ENCODE data around the gene ADAMTS17. TPM values are rescaled to one million over a fixed set of nuclear protein-coding genes. Genes with fewer than 3 reads are reported as not detected.

The ADAMTS17 gene
- total RNA-seq, 1 experiment from 2014 or later: 1.8 TPM

GRCh38 chr15:100215031-100215842 is 126.5 kb downstream of the ADAMTS17 start:
- DNase-seq (ENCODE audit: low spot score) (no peak), ATAC-seq (no peak)

GRCh38 chr15:100211855-100212850 is 129.6 kb downstream of the ADAMTS17 start:
- no peak for TF ChIP-seq NR1H2 (CRISPR knock-in tag; IDR thresholded peaks at IDR 0.05)
- ChIA-PET POLR2A (no interaction called here), CTCF (interaction anchor here (1.3 kb wide), 1 partner anchor 9 kb away, joined by 3 read pairs; no protein-coding TSS in a partner anchor)
- ATAC-seq (peak; percentile 68; the same call in 1 of the 2 replicates), DNase-seq (ENCODE audit: low spot score) (no peak)
- H3K9me3 Mint-ChIP-seq: no peaks in the 10 kb centered on the region
- no peaks in the 10 kb centered on the region; the same call in 1 of the 2 replicates for H3K27me3 Mint-ChIP-seq (ENCODE audit: low read depth)
- peaks cover 15% of the 10 kb centered on the region for H3K4me1 Mint-ChIP-seq
- no peak overlapping the region for H3K4me3 Mint-ChIP-seq
- H3K27ac Mint-ChIP-seq: no peak overlapping the region
- H3K36me3 Mint-ChIP-seq: no peaks in the 10 kb centered on the region

More at GRCh38 chr15:100215031-100215842, 126.5 kb downstream of the ADAMTS17 start:
- Mint-ChIP-seq H3K4me3 (no peak overlapping the region), H3K27me3 (ENCODE audit: low read depth) (no peaks in the 10 kb centered on the region), H3K27ac (no peak overlapping the region), H3K4me1 (peaks cover 15% of the 10 kb centered on the region), H3K9me3 (no peaks in the 10 kb centered on the region), H3K36me3 (no peaks in the 10 kb centered on the region)
- CTCF ChIA-PET: interaction anchor here (1.1 kb wide), 1 partner anchor 124 kb away, joined by 4 read pairs; no protein-coding TSS in a partner anchor
- no peak for TF ChIP-seq TP53 (CRISPR knock-in tag; IDR thresholded peaks at IDR 0.05)
- TF ChIP-seq, protein P1, sequence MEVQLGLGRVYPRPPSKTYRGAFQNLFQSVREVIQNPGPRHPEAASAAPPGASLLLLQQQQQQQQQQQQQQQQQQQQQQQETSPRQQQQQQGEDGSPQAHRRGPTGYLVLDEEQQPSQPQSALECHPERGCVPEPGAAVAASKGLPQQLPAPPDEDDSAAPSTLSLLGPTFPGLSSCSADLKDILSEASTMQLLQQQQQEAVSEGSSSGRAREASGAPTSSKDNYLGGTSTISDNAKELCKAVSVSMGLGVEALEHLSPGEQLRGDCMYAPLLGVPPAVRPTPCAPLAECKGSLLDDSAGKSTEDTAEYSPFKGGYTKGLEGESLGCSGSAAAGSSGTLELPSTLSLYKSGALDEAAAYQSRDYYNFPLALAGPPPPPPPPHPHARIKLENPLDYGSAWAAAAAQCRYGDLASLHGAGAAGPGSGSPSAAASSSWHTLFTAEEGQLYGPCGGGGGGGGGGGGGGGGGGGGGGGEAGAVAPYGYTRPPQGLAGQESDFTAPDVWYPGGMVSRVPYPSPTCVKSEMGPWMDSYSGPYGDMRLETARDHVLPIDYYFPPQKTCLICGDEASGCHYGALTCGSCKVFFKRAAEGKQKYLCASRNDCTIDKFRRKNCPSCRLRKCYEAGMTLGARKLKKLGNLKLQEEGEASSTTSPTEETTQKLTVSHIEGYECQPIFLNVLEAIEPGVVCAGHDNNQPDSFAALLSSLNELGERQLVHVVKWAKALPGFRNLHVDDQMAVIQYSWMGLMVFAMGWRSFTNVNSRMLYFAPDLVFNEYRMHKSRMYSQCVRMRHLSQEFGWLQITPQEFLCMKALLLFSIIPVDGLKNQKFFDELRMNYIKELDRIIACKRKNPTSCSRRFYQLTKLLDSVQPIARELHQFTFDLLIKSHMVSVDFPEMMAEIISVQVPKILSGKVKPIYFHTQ (CRISPR knock-in tag; IDR thresholded peaks at IDR 0.05): no peak
- no peak for TF ChIP-seq ZNF219 (CRISPR knock-in tag; IDR thresholded peaks at IDR 0.05; ENCODE audit: borderline replicate concordance)
- no peak for TF ChIP-seq NR3C1 (CRISPR knock-in tag; conservative IDR thresholded peaks at IDR 0.05; ENCODE audit: low read depth)
- TF ChIP-seq SMAD3 (CRISPR knock-in tag; IDR thresholded peaks at IDR 0.05; ENCODE audit: borderline replicate concordance): no peak
- TF ChIP-seq CREM (CRISPR knock-in tag; IDR thresholded peaks at IDR 0.05): no peak
- TF ChIP-seq ZNF263 (CRISPR knock-in tag; IDR thresholded peaks at IDR 0.05; ENCODE audit: low read depth): no peak
- POLR2A ChIA-PET: no interaction called here

DNA sequence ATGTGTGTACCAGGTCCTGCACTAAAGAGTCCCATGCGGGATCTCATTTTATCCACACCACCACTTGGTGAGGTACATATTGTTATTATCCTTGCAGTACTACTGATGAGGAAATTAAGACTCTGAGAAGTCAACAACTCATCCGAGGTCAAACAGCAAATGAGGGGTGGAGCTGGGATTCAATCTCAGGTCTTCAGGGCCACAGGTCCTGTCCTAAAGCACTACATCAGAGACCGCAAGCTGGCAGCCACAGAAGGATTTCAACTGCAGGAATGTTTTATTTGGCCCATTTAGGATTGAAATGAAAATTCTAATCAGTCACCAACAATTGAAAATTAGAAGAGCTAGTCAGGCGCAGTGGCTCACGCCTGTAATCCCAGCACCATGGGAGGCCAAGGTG is 131.4 kb downstream of the ADAMTS17 start:
- DNase-seq (ENCODE audit: low spot score) (no peak), ATAC-seq (no peak)
- Mint-ChIP-seq H3K27me3 (ENCODE audit: low read depth) (no peaks in the 10 kb centered on the region; the same call in 1 of the 2 replicates), H3K4me3 (no peak overlapping the region), H3K27ac (no peak overlapping the region), H3K36me3 (no peaks in the 10 kb centered on the region), H3K9me3 (no peaks in the 10 kb centered on the region), H3K4me1 (peaks cover 25% of the 10 kb centered on the region)
- CTCF ChIA-PET: interaction anchor here (1.1 to 1.7 kb wide), 2 partner anchors 129 to 229 kb away, joined by 3 to 7 read pairs; no protein-coding TSS in a partner anchor
- POLR2A ChIA-PET: interaction anchor here (0.6 kb wide), 1 partner anchor 112 kb away, joined by 3 read pairs; no protein-coding TSS in a partner anchor
- no peak for TF ChIP-seq KAT7 (CRISPR knock-in tag; IDR thresholded peaks at IDR 0.05; ENCODE audit: borderline replicate concordance)
- TF ChIP-seq, protein P1 (CRISPR knock-in tag; IDR thresholded peaks at IDR 0.05): no peak
- TF ChIP-seq ZMAT4 (CRISPR knock-in tag; IDR thresholded peaks at IDR 0.05): no peak
- TF ChIP-seq, protein P2, sequence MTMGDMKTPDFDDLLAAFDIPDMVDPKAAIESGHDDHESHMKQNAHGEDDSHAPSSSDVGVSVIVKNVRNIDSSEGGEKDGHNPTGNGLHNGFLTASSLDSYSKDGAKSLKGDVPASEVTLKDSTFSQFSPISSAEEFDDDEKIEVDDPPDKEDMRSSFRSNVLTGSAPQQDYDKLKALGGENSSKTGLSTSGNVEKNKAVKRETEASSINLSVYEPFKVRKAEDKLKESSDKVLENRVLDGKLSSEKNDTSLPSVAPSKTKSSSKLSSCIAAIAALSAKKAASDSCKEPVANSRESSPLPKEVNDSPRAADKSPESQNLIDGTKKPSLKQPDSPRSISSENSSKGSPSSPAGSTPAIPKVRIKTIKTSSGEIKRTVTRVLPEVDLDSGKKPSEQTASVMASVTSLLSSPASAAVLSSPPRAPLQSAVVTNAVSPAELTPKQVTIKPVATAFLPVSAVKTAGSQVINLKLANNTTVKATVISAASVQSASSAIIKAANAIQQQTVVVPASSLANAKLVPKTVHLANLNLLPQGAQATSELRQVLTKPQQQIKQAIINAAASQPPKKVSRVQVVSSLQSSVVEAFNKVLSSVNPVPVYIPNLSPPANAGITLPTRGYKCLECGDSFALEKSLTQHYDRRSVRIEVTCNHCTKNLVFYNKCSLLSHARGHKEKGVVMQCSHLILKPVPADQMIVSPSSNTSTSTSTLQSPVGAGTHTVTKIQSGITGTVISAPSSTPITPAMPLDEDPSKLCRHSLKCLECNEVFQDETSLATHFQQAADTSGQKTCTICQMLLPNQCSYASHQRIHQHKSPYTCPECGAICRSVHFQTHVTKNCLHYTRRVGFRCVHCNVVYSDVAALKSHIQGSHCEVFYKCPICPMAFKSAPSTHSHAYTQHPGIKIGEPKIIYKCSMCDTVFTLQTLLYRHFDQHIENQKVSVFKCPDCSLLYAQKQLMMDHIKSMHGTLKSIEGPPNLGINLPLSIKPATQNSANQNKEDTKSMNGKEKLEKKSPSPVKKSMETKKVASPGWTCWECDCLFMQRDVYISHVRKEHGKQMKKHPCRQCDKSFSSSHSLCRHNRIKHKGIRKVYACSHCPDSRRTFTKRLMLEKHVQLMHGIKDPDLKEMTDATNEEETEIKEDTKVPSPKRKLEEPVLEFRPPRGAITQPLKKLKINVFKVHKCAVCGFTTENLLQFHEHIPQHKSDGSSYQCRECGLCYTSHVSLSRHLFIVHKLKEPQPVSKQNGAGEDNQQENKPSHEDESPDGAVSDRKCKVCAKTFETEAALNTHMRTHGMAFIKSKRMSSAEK (CRISPR knock-in tag; IDR thresholded peaks at IDR 0.05; ENCODE audit: borderline replicate concordance): no peak
- TF ChIP-seq, protein P3, sequence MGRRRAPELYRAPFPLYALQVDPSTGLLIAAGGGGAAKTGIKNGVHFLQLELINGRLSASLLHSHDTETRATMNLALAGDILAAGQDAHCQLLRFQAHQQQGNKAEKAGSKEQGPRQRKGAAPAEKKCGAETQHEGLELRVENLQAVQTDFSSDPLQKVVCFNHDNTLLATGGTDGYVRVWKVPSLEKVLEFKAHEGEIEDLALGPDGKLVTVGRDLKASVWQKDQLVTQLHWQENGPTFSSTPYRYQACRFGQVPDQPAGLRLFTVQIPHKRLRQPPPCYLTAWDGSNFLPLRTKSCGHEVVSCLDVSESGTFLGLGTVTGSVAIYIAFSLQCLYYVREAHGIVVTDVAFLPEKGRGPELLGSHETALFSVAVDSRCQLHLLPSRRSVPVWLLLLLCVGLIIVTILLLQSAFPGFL (CRISPR knock-in tag; IDR thresholded peaks at IDR 0.05; ENCODE audit: borderline replicate concordance): no peak
- TF ChIP-seq GRHL2 (CRISPR knock-in tag; IDR thresholded peaks at IDR 0.05; ENCODE audit: insufficient replicate concordance, severe bottlenecking): no peak
- TF ChIP-seq GABPB1 (CRISPR knock-in tag; IDR thresholded peaks at IDR 0.05): no peak
